ENCODE results near the gene CCDC12.

- TF ChIP-seq CTCF (IDR thresholded peaks at IDR 0.05; ENCODE audit: borderline replicate concordance, extremely low read depth, low read length, poor library complexity, severe bottlenecking) = no peak
- TF ChIP-seq EZH2 (IDR thresholded peaks at IDR 0.05; ENCODE audit: borderline replicate concordance, low read depth, low read length, severe bottlenecking) = no peak
Observed at GRCh38 chr3:46954178-46954577, 22.4 kb downstream of the CCDC12 start.

Data from DND-41 (cell line).